GM19455 (cell line): ENCODE measurements around the gene FRMD4A.
"Not testable (repeated sequence)": the region's sequence is repeated elsewhere in the genome, so short reads cannot be mapped to it uniquely, and the experiment has no call there.

ENCODE experiments used
- ATAC-seq: cut with Tn5 transposase; IDR thresholded peaks from one replicate; pipeline ENCODE4 v1.9.1; 2021; ENCODE audit not compliant: unreplicated experiment

FRMD4A gene

GRCh38 chr10:13891128-13892000 lies 439.4 kb downstream of the FRMD4A start:
- ATAC-seq, result no peak

- ATAC-seq, result no peak
These were observed 440.2 kb downstream of the FRMD4A start for GRCh38 chr10:13890233-13891127.

DNA sequence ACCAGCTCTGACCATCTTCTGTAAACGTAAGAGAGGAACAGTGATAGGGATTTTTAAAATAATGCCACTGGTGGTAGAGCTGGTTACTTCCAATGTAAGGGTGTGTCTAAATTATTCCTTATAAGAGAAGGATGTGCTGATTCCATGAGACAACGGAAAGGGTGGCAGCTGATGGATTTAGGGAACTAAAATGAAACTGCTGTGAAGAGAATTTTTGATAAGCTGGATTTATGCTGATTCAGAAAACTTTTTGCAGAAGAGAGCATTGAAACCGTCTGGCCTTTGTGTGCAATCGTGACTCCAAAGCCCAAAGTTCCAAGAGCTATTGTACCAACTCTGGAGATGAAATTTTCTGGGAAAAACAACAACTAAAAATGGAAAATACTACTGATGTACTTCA lies 443.0 kb downstream of the FRMD4A start:
- ATAC-seq, result no peak

GRCh38 chr10:13885238-13885990 lies 445.3 kb downstream of the FRMD4A start:
- no peak for ATAC-seq

GRCh38 chr10:13883636-13884444 lies 446.9 kb downstream of the FRMD4A start:
- ATAC-seq, result no peak

DNA sequence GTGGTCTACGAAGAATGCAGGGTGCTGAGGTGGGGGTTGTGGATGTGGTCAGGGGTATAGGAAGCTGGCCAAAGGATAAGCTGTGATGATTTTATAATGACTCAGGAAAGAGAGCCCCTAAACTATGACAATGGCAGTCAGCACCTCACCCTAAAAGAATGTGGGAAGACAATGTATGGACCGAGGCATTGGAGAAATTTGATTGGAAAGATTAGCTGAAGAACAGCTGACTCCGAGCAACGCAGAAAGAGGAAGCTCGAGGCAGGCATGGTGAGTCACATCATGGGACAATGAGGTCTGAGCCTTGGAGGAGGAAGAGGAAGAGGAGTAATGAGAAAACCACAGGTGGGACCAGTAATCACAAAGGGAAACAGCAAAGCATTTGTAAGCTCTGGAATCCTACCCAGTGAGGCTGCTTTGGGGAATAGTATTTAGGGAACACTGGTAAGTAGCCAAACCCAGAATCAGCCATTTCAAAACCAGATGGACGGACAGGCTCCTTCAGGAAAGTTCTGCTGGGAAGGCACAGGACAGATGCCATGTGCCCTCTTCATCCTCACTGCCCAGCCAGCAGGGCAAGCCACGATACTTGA lies 448.5 kb downstream of the FRMD4A start:
- ATAC-seq, result no peak

DNA sequence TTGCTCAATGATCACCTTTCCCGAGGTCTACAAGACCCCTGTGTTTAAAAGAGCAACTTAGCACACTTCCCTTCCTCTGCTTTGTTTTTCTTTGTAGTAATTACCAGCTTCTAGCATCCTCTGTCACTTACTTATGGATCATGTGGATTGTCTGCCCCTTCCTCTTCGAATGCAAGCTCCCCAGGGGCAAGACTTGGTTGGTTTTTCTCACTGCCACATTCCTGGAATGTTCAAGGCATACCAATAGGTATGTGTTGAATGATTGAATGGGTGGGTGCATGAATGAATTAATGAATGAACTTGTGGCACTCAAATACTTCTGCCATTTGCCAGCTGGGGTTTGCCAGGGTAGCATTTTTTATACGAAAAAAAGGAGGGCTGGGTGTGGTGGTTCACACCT lies 450.0 kb downstream of the FRMD4A start:
- no peak for ATAC-seq

- ATAC-seq, result no peak
These were observed 453.4 kb downstream of the FRMD4A start for GRCh38 chr10:13877154-13877909.

GRCh38 chr10:13873196-13873595 lies 457.5 kb downstream of the FRMD4A start:
- no peak for ATAC-seq

DNA sequence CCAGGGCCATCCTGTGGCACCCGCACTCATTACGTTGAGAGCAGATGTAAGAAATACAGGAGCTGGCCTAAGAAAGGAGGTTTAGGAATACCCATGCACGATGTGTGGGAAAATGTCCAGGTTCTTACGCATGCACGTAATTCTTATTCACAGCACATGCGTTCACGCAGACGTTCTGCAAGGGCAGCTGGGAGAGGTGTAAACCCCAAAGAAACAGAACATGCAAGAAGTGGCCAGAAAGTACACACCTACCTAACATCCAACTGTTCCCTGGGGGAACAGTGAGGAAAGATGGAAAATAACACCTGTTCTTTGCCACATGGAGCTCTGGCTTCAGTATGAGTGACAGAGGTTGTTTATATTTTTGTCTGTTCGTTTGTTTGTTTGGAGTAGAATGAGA lies 458.3 kb downstream of the FRMD4A start:
- ATAC-seq, result no peak

DNA sequence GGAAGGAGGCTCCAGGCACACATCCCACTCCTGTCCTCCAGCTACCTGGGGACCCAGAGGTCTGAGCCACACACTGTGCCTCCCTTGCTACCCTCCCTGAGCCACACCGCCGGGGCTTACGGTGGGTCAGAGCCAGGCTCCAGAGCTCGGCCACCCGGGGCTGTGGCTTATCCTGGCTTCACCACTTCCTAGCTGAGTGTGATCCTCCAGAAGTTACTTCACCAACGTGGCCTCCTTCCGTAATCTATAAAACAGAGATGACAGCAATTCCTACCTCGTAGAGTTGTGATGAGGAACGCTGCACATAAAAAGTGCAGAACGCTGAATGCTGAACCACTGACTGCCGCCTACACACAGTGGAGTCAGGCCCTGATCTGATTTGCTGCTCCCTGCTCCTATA lies 458.9 kb downstream of the FRMD4A start:
- no peak for ATAC-seq

GRCh38 chr10:13871011-13871410 lies 459.7 kb downstream of the FRMD4A start:
- ATAC-seq, result no peak

DNA sequence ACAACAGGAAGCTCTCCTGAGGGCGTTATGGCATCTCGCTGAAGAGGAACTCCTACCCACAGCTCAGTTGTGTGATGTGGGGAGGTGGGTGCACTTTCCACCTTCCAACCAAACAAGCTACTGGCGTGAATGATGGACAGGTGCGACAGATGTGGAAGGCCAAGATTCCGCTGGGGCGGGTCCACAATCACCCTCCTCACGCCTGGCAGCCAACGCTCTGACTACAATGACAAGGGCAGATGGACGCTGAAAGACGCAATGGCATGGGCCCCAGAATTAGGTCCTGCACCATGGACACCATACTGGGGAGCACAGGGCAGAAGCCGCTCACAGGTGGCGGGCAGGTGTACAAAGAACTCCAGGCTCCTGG lies 461.4 kb downstream of the FRMD4A start:
- ATAC-seq, result no peak

DNA sequence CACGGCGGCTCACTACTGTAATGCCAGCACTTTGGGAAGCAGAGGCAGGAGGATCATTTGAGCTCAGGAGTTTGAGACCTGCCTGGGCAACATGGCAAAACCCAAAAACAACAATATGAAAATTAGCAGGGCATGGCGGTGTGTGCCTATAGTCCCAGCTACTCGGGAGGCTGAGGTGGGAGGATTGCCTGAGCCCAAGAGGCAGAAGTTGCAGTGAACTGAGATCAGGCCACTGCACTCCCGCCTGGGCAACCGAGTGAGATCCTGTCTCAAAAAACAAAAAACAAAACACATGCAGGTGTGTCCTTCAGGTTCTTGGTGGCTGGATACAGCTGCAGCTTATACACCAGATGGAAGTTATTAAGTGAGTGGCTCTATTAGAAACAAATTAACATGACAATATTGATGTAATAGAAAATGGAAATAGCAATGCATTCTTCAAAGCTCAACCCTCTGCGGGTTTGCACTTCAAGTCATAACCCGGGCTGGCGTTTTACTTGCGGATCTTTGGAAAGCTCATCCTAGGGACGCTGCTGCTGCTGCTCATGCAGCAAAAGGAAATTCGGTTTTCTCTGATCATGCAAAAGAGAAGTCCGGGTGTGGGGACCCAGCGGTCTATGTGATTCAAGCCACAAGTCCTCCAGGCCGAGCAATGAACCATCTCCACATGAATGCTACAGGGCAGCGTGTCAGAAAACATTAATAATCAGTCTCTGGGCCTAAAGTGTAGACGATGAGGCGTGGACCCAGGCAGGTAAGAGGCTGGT lies 462.0 kb downstream of the FRMD4A start:
- ATAC-seq, result no peak

GRCh38 chr10:13867822-13868221 lies 462.9 kb downstream of the FRMD4A start:
- no peak for ATAC-seq

DNA sequence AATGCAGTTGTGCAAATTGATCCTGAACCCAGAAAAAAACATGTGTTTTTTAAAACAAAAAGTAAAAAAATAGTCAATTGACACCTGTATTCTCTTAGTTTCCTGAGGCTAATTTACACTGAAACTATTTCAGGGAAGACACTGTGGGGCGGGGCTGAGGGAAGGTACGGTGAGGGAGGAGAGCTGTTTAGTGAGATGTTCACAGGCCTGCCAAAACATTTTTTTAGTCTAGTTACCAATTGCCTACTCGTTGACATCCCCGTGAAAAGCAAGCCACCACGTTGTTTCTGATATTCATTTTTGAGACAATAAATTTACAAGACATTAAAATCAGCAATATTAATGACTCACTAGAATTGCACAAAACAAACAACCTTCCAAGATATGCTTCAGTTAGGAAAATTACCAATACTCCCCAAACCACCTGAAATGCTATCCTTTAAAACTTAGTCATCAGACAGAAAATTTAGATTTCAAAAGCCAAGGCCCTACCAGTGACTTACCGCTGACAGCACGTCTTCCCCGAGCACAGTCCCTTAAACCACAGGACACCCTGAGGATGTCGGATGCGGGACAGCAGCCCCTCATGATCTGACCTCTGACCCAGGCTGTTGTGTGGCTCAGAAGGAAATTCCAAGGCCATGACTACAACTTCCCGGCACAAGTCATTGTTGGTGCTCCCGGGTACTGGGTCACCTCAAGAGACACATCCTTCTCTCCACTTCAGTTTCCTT lies 464.8 kb downstream of the FRMD4A start:
- ATAC-seq, result no peak

DNA sequence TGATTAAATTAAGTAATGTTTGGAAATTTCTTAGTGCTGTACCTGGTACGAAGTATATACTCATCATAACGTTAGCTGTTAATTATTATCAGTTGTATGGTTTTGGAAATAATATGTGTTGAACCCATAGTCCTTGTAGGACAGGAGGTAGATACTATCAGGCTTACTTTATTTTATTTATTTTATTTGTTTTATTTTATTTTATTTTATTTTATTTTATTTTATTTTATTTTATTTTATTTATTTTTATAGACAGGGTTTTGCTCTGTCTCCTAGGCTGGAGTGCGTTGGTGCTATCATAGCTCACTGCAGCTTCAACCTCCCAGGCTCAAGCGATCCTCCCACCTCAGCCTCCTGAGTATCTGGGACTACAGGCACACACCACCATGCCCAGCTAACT lies 465.5 kb downstream of the FRMD4A start:
- ATAC-seq, result not testable (repeated sequence)
